Measurements from ENCODE around the gene CYTH2.

Gene CYTH2

DNA sequence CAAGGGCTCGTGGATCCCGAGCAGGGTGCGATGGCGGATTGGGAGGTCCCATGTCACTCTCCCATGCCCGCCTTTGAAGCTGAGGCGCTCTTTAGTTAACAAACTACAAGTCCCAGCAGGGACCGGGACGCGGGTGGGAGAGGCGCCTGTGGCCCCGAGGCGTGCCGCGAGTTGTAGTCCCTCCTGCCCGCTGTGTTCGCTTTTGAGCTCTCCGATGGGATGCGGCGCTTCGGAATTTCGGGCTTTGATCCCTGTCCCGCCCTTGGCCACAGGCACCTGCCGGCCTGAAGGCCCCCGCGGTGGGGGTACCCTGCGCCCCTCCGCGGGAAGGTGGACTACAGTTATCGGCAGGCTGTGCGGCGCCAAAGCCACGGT lies 11.0 kb downstream of the CYTH2 start:
- TF ChIP-seq RARB (CRISPR knock-in tag; IDR thresholded peaks at IDR 0.05) (no peak), ISL1 (CRISPR knock-in tag; IDR thresholded peaks at IDR 0.05) (no peak)
- no peak for ATAC-seq

DNA sequence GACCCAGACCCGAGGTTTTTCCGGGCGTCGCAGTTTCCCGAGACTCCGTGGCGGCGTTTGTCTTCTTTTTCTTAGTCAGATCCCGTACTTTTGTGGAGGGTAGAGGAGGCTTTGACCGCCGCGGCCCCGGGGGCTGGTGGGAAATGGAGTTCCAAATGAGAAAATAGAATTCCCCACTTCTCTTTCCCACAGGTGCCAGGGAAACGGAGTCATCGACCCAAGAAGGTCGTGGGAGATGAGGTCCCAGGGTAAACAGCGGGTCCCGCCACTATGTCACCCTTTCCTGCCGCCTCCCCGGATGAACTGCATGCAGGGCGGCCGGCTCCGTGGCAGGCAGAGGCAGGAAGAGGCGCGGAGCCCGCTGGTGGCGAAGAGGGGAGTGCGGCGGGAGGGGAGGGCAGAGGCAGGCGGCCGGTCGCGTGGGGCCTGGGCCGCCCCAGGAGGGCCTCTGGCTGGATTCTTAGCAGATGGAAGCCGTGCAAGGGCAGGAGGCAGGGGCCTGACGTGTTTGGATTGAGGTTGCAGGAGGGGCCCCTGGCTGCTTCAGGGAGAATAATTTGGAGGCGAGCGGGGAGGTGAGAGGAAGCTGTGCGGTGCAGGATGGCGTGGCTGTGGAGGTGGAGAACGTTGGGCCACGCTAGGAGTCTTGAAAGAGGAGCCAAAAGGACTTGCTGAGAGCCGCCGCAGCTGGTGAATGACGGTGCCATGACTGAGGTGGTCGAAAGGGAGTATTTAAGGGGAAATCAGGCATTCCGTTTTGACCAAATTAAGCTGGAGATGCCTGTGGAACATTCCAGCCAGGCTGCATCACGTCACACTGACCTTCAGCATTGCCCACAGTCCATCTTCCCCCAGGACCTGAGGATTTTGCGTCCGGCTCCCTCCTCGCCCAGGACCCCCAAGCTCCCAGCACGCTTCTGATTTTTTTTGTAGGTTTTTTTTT lies 11.7 kb downstream of the CYTH2 start:
- TF ChIP-seq TCF4 (CRISPR knock-in tag; IDR thresholded peaks at IDR 0.05; ENCODE audit: borderline replicate concordance) (no peak), ZNF70 (CRISPR knock-in tag; IDR thresholded peaks at IDR 0.05) (no peak), BACH2 (CRISPR knock-in tag; IDR thresholded peaks at IDR 0.05; ENCODE audit: borderline replicate concordance) (no peak), ZNF8 (CRISPR knock-in tag; IDR thresholded peaks at IDR 0.05) (no peak), ARNTL (CRISPR knock-in tag; IDR thresholded peaks at IDR 0.05; ENCODE audit: borderline replicate concordance, low read depth) (no peak), PPARA (CRISPR knock-in tag; IDR thresholded peaks at IDR 0.05; ENCODE audit: borderline replicate concordance) (no peak)
- TF ChIP-seq, protein P1, sequence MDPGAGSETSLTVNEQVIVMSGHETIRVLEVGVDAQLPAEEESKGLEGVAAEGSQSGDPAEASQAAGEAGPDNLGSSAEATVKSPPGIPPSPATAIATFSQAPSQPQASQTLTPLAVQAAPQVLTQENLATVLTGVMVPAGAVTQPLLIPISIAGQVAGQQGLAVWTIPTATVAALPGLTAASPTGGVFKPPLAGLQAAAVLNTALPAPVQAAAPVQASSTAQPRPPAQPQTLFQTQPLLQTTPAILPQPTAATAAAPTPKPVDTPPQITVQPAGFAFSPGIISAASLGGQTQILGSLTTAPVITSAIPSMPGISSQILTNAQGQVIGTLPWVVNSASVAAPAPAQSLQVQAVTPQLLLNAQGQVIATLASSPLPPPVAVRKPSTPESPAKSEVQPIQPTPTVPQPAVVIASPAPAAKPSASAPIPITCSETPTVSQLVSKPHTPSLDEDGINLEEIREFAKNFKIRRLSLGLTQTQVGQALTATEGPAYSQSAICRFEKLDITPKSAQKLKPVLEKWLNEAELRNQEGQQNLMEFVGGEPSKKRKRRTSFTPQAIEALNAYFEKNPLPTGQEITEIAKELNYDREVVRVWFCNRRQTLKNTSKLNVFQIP (CRISPR knock-in tag; IDR thresholded peaks at IDR 0.05; ENCODE audit: borderline replicate concordance, low read depth), result no peak
- TF ChIP-seq, protein P2, sequence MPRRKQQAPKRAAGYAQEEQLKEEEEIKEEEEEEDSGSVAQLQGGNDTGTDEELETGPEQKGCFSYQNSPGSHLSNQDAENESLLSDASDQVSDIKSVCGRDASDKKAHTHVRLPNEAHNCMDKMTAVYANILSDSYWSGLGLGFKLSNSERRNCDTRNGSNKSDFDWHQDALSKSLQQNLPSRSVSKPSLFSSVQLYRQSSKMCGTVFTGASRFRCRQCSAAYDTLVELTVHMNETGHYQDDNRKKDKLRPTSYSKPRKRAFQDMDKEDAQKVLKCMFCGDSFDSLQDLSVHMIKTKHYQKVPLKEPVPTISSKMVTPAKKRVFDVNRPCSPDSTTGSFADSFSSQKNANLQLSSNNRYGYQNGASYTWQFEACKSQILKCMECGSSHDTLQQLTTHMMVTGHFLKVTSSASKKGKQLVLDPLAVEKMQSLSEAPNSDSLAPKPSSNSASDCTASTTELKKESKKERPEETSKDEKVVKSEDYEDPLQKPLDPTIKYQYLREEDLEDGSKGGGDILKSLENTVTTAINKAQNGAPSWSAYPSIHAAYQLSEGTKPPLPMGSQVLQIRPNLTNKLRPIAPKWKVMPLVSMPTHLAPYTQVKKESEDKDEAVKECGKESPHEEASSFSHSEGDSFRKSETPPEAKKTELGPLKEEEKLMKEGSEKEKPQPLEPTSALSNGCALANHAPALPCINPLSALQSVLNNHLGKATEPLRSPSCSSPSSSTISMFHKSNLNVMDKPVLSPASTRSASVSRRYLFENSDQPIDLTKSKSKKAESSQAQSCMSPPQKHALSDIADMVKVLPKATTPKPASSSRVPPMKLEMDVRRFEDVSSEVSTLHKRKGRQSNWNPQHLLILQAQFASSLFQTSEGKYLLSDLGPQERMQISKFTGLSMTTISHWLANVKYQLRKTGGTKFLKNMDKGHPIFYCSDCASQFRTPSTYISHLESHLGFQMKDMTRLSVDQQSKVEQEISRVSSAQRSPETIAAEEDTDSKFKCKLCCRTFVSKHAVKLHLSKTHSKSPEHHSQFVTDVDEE (CRISPR knock-in tag; IDR thresholded peaks at IDR 0.05), result no peak
- ATAC-seq, result peak; percentile 4; the same call in 2 of the 3 replicates

DNA sequence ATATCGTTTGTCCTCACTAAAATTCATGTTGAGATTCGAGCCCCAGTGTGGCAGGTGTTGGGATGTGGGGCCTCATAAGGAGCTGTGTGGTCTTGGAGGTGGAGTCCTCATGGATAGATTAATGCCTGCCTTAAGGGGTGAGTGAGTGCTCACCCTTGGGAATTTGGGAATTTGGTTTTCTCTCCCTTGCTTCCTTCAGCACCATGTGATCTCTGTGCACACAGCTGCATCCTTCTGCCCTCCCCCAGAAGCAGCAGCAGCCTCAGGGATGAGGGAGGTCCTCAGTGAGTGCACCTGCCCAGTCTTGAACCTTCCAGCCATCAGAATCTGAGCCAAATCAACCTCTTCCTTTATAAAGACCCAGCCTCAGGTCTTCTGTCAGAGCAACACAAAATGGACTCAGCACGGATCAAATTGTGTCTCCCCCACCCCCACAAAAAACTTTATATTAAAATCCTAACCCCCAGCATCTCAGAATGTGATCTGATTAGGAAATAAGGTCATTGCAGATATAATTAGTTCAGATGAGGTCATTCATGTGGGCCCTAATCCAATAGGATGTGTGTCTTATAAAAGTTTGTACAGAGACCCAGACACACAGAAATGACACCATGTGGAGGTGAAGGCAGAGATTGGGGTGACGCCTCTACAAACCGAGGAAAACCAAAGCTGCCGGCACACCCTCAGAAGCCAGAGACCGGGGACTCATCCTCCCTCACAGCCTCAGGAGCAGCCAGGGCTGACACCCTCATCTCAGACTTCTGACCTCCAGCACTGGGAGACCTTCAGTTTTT lies 12.9 kb downstream of the CYTH2 start:
- TF ChIP-seq, protein P3, sequence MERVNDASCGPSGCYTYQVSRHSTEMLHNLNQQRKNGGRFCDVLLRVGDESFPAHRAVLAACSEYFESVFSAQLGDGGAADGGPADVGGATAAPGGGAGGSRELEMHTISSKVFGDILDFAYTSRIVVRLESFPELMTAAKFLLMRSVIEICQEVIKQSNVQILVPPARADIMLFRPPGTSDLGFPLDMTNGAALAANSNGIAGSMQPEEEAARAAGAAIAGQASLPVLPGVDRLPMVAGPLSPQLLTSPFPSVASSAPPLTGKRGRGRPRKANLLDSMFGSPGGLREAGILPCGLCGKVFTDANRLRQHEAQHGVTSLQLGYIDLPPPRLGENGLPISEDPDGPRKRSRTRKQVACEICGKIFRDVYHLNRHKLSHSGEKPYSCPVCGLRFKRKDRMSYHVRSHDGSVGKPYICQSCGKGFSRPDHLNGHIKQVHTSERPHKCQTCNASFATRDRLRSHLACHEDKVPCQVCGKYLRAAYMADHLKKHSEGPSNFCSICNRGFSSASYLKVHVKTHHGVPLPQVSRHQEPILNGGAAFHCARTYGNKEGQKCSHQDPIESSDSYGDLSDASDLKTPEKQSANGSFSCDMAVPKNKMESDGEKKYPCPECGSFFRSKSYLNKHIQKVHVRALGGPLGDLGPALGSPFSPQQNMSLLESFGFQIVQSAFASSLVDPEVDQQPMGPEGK (CRISPR knock-in tag; IDR thresholded peaks at IDR 0.05; ENCODE audit: borderline replicate concordance), result 0 out of 2 replicates have a peak, but pooled peaks have one; percentile 32
- no peak for TF ChIP-seq ZFP30 (CRISPR knock-in tag; IDR thresholded peaks at IDR 0.05)
- TF ChIP-seq, protein P4, sequence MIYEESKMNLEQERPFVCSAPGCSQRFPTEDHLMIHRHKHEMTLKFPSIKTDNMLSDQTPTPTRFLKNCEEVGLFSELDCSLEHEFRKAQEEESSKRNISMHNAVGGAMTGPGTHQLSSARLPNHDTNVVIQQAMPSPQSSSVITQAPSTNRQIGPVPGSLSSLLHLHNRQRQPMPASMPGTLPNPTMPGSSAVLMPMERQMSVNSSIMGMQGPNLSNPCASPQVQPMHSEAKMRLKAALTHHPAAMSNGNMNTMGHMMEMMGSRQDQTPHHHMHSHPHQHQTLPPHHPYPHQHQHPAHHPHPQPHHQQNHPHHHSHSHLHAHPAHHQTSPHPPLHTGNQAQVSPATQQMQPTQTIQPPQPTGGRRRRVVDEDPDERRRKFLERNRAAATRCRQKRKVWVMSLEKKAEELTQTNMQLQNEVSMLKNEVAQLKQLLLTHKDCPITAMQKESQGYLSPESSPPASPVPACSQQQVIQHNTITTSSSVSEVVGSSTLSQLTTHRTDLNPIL (CRISPR knock-in tag; IDR thresholded peaks at IDR 0.05; ENCODE audit: low read depth), result peak; percentile 47
- ATAC-seq, result peak; percentile 28

DNA sequence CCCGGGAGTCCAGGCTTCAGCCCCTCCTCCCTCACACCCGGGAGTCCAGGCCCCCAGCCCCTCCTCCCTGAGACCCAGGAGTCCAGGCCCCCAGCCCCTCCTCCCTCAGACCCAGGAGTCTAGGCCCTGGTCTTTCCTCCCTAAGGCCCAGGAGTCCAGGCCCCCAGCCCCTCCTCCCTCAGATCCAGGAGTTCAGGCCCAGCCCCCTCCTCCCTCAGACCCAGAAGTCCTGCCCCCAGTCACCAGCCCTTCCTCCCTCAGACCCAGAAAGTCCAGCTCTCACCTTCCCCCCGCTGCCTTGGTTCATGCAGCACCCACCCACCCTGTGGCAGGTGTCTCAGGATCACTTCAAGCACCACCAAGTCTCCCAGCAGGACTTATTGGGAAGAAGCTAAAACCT lies 14.1 kb downstream of the CYTH2 start:
- no peak for TF ChIP-seq RARB (CRISPR knock-in tag; IDR thresholded peaks at IDR 0.05)
- no peak for ATAC-seq

DNA sequence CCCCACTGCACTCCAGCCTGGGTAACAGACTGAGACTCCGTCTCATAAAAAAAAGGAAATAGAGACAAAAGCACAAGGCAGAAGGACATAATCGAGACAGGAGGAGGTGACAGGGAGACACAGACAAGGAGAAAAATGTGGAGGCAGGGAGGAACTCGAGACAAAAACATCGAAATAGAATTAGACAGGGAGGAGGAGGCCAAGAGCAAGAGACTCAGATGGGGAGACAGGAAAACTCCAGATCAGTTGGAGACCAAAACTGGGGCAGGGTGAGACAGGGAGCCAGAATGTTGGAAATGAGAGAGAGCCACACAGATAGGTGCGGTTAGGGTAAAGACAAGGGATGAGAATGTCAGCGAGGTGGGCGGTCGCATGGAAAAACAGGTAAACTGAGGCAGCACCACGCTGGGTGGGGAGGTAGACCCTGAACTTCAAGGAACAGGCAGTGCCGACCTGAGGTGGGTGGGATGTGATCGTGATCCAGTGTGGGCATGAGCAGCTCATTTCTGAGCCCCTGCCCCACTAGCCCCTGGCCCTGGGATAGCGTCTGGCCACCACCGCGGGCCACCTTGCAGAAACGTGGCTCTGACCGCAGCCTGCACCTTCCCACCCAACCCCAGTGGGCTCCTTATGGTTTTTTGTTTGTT lies 15.2 kb downstream of the CYTH2 start:
- TF ChIP-seq RARB (CRISPR knock-in tag; IDR thresholded peaks at IDR 0.05) (no peak), ISL1 (CRISPR knock-in tag; IDR thresholded peaks at IDR 0.05) (no peak), ZFP30 (CRISPR knock-in tag; IDR thresholded peaks at IDR 0.05) (no peak), ZNF8 (CRISPR knock-in tag; IDR thresholded peaks at IDR 0.05) (no peak)
- TF ChIP-seq, protein P1 (CRISPR knock-in tag; IDR thresholded peaks at IDR 0.05; ENCODE audit: borderline replicate concordance, low read depth), result no peak
- ATAC-seq, result no peak
